Measurements from ENCODE around the gene IL15RA.

- TF ChIP-seq, protein P1, sequence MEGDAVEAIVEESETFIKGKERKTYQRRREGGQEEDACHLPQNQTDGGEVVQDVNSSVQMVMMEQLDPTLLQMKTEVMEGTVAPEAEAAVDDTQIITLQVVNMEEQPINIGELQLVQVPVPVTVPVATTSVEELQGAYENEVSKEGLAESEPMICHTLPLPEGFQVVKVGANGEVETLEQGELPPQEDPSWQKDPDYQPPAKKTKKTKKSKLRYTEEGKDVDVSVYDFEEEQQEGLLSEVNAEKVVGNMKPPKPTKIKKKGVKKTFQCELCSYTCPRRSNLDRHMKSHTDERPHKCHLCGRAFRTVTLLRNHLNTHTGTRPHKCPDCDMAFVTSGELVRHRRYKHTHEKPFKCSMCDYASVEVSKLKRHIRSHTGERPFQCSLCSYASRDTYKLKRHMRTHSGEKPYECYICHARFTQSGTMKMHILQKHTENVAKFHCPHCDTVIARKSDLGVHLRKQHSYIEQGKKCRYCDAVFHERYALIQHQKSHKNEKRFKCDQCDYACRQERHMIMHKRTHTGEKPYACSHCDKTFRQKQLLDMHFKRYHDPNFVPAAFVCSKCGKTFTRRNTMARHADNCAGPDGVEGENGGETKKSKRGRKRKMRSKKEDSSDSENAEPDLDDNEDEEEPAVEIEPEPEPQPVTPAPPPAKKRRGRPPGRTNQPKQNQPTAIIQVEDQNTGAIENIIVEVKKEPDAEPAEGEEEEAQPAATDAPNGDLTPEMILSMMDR (IDR thresholded peaks at IDR 0.05; ENCODE audit: extremely low read depth in 1 of 2, insufficient read depth in 1 of 2, low read depth in 1 of 2, low read length in 2 of 2): no peak
- TF ChIP-seq POLR2A (IDR thresholded peaks at IDR 0.05; ENCODE audit: low read depth, low read length) (no peak), POLR2AphosphoS5 (IDR thresholded peaks at IDR 0.05; ENCODE audit: insufficient read depth, low read depth, low read length) (peak; percentile 19), JUN (IDR thresholded peaks at IDR 0.05; ENCODE audit: borderline replicate concordance, insufficient read depth, insufficient read length, low read depth) (peak; percentile 90), EZH2 (IDR thresholded peaks at IDR 0.05; ENCODE audit: borderline replicate concordance, low read depth, low read length, severe bottlenecking) (no peak)
Observed at GRCh38 chr10:5944389-5945189, 32.8 kb downstream of the IL15RA start.

Measured in endothelial cell of umbilical vein (primary cell).